ENCODE measurements around the gene UBL7. TPM values are rescaled to one million over a fixed set of nuclear protein-coding genes. Genes with fewer than 3 reads are reported as not detected.

UBL7 gene
- total and polyA plus RNA-seq, 2 experiments from 2014 or later = 39.2 to 60.2 TPM

DNA sequence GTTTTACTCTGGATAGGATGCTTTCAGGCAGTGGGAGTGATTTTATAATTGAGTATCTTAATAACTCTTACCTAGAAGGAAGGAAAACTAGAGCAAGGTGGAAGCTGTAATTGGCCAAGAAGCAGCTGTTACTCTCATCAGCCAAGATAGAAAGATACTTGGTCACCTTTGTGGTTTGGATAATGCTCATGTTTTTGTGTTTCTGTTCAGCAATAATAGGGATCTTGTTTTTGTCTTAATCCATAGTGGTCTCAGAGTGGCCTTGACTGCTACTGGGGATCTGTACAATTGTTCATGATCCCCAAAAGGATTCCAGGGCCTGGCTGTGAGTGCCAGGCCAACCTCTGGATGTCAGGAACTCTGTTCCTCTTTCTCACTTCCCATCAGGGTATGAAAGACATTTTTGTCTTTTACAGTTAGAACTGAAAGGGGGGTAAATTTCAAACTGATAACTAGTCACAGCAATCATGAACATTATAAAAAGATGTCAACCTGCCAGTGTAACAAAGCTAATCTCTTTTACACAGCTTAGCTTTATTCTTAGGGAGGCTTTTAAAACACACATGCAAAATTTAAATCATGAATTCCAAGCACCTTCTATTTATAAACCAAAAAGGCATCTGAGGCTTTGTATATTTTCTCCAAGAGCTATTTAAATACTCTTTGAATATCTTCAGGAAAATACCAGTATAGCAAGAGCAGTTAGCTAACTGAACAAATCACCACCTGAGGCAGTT, 6.0 kb downstream of the UBL7 start:
- no peak for DNase-seq (ENCODE audit: low spot score)
- H2AFZ ChIP-seq = no peak overlapping the region
- H4K20me1 ChIP-seq (ENCODE audit: insufficient read depth, poor library complexity, severe bottlenecking) = no peaks in the 10 kb centered on the region
- TF ChIP-seq EZH2 (IDR thresholded peaks at IDR 0.05; ENCODE audit: borderline replicate concordance) (no peak), EZH2phosphoT487 (IDR thresholded peaks at IDR 0.05; ENCODE audit: low read depth, severe bottlenecking, unreplicated experiment) (no peak)
- TF ChIP-seq, protein P1, sequence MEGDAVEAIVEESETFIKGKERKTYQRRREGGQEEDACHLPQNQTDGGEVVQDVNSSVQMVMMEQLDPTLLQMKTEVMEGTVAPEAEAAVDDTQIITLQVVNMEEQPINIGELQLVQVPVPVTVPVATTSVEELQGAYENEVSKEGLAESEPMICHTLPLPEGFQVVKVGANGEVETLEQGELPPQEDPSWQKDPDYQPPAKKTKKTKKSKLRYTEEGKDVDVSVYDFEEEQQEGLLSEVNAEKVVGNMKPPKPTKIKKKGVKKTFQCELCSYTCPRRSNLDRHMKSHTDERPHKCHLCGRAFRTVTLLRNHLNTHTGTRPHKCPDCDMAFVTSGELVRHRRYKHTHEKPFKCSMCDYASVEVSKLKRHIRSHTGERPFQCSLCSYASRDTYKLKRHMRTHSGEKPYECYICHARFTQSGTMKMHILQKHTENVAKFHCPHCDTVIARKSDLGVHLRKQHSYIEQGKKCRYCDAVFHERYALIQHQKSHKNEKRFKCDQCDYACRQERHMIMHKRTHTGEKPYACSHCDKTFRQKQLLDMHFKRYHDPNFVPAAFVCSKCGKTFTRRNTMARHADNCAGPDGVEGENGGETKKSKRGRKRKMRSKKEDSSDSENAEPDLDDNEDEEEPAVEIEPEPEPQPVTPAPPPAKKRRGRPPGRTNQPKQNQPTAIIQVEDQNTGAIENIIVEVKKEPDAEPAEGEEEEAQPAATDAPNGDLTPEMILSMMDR (IDR thresholded peaks at IDR 0.05; ENCODE audit: poor library complexity) = no peak
- no peaks in the 10 kb centered on the region for H3K4me1 ChIP-seq (ENCODE audit: insufficient read depth)
- H3K36me3 ChIP-seq (replicated peaks; ENCODE audit: insufficient read depth, low read depth) = no peaks in the 10 kb centered on the region
- no peaks in the 10 kb centered on the region for H3K27me3 ChIP-seq
- H3K27ac ChIP-seq = no peak overlapping the region
- H3K9me3 ChIP-seq (ENCODE audit: low read depth) = no peaks in the 10 kb centered on the region
- no peak overlapping the region for H3K4me2 ChIP-seq
- H3K79me2 ChIP-seq = peaks cover 3% of the 10 kb centered on the region
- no peak overlapping the region for H3K4me3 ChIP-seq
- no peaks in the 10 kb centered on the region for H3K9me2 ChIP-seq (replicated peaks; ENCODE audit: insufficient read depth)

DNA sequence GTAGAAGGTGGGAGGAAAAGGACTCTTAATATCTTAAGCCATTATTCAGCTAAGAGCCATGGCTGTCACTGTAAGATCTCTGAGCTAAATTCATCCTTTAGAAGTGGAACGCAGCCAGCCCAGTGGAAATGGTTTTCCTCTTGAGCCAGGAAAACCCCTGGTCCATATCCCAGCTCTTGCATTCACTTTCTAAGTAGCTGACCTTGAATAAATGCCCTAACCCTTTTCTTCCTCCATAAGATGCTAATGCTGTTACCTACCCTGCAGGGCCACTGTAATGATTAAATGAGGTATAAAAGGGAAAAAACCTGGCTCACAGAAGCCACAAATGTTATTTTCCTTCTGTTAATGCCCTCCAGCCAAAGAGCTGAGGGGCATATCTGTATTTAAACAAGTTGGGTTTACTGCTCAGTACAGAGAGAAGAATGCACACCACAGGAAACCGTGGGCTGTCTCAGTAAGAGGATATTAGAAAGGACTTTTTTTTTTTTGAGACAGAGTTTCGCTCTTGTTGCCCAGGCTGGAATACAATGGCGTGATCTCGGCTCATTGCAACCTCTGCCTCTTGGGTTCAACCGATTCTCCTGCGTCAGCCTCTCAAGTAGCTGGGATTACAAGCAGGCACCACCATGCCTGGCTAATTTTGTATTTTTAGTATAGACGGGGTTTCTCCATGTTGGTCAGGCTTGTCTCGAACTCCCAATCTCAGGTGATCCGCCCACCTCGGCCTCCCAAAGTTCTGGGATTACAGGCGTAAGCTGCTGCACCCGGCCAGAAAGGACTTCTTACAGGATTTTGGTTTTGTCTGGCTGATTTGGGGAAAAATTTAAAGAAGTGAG, 6.8 kb downstream of the UBL7 start:
- no peak for DNase-seq (ENCODE audit: low spot score)
- no peak overlapping the region for H3K4me3 ChIP-seq
- no peaks in the 10 kb centered on the region for H3K36me3 ChIP-seq (replicated peaks; ENCODE audit: insufficient read depth, low read depth)
- no peaks in the 10 kb centered on the region for H4K20me1 ChIP-seq (ENCODE audit: insufficient read depth, poor library complexity, severe bottlenecking)
- H3K4me2 ChIP-seq = no peak overlapping the region
- no peaks in the 10 kb centered on the region for H3K27me3 ChIP-seq
- H3K27ac ChIP-seq = no peak overlapping the region
- H2AFZ ChIP-seq = no peak overlapping the region
- TF ChIP-seq, protein P1 (IDR thresholded peaks at IDR 0.05; ENCODE audit: poor library complexity) = no peak
- TF ChIP-seq EZH2 (IDR thresholded peaks at IDR 0.05; ENCODE audit: borderline replicate concordance) (no peak), EZH2phosphoT487 (IDR thresholded peaks at IDR 0.05; ENCODE audit: low read depth, severe bottlenecking, unreplicated experiment) (no peak)
- 92% methylated on average over 13 of the region's 13 CpGs for WGBS (ENCODE audit: low lambda C conversion rate, missing lambda C conversion rate)
- H3K4me1 ChIP-seq (ENCODE audit: insufficient read depth) = no peaks in the 10 kb centered on the region
- H3K9me2 ChIP-seq (replicated peaks; ENCODE audit: insufficient read depth) = no peaks in the 10 kb centered on the region
- H3K9me3 ChIP-seq (ENCODE audit: low read depth) = no peaks in the 10 kb centered on the region
- H3K79me2 ChIP-seq = no peaks in the 10 kb centered on the region

DNA sequence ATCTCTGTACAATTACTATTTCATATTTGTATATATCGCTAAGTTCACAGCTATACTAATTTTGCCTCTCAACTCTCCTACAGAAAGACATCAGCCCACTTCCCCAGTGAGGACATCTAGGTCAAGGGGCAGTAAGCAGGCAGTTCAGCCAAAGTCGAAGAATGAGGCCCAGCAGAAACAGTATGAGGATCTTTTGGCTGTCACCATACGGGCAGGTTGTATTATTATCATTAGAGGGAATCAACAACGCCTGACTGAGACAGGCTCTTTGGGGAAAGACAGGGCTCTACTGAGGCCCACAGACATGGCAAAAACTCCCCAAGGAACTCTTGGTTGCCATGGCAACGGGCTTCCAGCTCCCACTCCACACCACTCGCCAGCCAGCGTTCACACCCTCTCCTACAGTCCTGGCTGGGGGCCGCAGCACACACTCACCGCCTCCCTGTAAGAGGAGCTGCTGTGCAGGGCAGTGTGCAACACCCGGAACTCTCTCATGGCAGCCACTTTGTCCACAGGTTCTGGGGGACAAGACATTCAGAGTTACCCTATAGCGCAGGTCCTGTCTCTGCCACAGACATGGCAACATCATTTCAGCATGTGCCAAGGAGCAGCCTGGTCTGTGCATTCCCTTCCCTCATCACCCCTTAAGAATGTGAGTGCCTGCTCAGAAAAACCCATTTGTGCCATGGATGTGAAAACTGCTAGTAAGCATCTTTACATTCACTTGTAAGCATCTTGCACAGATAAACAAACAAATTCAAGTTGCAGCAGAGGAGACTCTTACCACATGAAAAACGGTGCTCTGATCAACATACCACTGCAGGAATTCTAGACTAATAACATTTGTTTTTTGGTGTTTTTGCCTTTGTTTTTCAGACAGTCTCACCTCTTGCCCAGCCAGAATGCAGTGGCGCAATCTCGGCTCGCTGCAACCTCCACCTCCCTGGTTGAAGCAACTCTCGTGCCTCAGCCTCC, 8.8 kb downstream of the UBL7 start:
- Histone ChIP-seq H2AFZ (no peak overlapping the region), H3K27me3 (no peaks in the 10 kb centered on the region), H3K9me3 (ENCODE audit: low read depth) (no peaks in the 10 kb centered on the region), H4K20me1 (ENCODE audit: insufficient read depth, poor library complexity, severe bottlenecking) (no peaks in the 10 kb centered on the region), H3K27ac (no peak overlapping the region), H3K79me2 (no peaks in the 10 kb centered on the region), H3K4me2 (no peak overlapping the region), H3K4me3 (no peak overlapping the region), H3K36me3 (replicated peaks; ENCODE audit: insufficient read depth, low read depth) (no peaks in the 10 kb centered on the region), H3K4me1 (ENCODE audit: insufficient read depth) (no peaks in the 10 kb centered on the region), H3K9me2 (replicated peaks; ENCODE audit: insufficient read depth) (no peaks in the 10 kb centered on the region)
- TF ChIP-seq, protein P1 (IDR thresholded peaks at IDR 0.05; ENCODE audit: poor library complexity) = no peak
- TF ChIP-seq EZH2phosphoT487 (IDR thresholded peaks at IDR 0.05; ENCODE audit: low read depth, severe bottlenecking, unreplicated experiment) (no peak), EZH2 (IDR thresholded peaks at IDR 0.05; ENCODE audit: borderline replicate concordance) (no peak)
- WGBS (ENCODE audit: low lambda C conversion rate, missing lambda C conversion rate) = 90% methylated on average over 16 of the region's 16 CpGs
- no peak for DNase-seq (ENCODE audit: low spot score)
